Activated naive CD8-positive, alpha-beta T cell treated with anti-CD3 and anti-CD28 coated beads, Interleukin-2, amount 50 U/mL, for 16 hours (primary cell): ENCODE measurements around the gene FAM240B.

Experiments used
- DNase-seq: peaks from one replicate; pipeline ENCODE4 v3.0.0-alpha.2; 2020; ENCODE audit warnings: low read depth, low spot score

The FAM240B gene

DNA sequence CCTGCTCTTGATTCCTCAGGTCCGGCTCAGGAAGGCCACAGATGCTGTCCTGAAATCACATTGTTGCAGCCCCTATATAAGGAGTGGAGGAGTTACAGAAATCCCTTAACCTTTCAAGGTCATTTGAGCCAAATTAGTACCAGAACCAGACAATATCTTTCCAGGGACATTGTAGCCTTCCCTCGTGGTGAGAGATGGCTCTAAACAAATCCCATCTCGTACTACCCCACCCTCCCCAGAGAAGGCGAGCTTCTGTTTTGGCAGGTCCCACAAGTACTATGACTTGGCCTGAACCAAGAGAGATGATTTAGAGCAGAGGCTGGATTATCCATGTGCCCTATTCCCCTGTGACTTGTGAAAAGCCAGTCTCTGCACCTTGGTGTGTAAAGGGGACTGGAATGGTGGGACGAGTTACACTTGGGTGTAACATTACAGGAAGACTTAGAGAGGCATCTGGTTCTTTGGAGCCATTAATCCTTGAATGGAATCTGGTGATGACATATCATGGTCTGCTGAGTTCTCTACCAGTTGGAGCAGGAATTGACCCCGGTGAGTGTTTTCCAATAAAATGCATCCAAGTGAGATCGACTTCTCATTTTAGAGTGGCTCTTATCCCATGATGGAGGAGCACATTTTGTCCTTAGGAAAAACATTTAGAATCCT, at the start of gene FAM240B:
Gene FAM240B (minus strand): TSS at position 51 of the 663 bp plus-strand sequence. CDS start 16,134 bp downstream, outside the sequence.
- no peak for DNase-seq

DNA sequence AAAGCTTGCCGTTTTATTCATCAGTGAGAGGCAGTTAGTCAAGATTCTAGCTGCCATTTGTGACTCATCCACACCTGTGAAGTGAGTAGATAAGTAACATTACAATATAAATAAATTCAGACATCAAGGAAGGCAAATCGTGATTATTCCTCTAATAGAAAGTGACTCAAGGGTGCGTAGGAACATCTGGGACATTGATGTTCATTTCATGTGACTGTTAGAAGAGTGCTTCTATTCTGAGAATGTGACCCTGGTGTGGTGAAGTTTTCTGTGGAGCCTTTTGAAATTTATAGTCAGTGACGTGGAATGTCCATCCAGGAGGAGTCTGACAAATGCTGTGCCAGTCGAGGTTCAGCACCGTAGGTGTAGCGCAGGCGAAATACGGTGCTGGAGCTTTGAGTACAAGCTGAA, 48.4 kb upstream of the FAM240B start:
- no peak for DNase-seq

DNA sequence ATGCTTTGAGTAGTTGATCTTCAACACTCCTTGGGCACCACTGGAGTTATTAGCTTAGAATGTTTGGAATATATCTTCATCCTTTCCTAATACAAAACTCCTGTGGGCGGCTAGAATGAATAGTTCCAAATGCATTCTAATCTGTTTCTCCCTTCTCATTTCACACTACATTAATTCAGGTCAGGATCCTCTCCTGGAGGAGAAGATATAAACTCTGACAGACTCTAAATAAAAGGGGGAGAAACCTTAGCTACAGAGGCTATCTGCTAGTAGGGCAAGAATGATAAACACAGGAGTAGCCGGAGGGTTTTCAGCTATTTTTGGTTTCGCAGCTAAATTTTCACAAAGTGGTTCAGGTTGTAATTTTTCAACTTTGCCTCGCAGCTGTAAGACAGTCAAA, 45.2 kb upstream of the FAM240B start:
- no peak for DNase-seq

DNA sequence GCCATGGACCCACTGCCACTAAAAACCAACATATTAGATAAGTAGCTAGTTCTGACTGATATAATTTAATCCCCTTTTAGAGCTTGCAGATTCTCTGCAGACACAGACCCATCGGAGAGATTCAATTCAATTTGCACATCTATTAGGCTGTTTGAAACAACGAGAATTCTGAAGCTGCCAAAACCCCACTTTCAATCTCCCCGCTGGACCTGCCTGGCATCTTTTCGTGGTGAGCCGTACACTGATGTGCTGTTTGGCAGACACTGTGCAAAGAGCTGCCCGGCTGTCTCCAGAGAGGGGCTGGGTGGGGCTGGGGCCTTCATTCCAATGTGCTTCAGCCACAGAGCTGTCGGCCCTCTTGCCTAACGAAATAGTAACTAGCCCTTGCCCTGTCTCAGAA, 42.1 kb upstream of the FAM240B start:
- DNase-seq = no peak

DNA sequence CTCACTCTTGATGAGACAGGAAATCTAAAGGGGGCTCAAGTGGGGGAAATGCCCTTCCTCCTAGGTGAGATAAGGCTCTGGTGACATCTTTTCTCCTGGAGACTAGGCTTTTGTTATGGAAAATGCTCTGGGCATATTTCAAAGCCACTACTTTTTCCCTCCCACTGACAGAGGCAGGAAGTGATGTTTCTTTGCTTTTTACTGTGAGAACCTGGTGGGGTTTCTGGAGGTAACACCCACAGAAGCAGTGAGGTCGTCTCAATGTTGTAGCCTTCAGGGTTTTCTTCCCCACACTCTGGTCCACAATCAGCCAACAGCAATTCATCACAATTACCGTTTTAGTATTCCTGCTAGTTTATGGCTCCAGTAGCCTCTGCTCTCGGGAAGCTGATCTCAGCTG, 41.4 kb upstream of the FAM240B start:
- DNase-seq = no peak

DNA sequence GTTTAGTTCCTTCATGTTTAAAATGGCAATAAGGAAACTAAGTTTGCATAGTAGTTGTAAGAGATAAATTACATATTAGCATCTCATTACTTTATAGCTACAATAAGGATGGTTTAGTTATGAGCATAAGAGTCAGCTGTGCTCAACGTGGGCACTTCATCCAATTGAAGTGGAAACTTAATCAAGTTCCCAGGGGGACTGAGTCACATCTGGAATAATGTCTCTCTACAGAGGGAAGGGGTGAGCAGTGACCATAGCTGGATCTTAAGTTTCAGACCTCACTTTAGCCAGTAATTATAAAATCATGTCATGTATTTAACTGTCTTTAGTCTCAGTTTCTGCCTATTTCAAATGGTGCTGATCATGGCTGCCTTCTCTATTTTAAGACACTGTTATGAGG, 36.8 kb upstream of the FAM240B start:
- DNase-seq = no peak

DNA sequence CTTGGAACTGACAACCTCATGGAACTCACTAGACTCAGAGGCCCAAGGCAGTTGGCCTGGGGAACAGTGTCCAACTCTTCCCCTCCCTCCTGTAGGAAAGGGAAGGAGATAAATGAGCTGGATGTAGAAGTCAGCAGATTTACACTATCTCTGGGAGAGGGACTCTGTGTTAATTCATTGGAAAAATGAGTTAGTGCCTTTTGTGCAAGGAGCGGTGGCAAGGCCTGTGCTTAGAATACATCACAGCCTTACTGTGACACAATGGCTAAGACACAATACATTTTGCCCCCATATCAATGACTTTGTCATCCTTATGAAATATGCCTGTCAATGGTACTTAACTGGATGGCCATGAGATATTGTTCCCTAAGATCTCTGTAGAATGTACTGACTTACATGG, 28.0 kb upstream of the FAM240B start:
- DNase-seq = no peak

DNA sequence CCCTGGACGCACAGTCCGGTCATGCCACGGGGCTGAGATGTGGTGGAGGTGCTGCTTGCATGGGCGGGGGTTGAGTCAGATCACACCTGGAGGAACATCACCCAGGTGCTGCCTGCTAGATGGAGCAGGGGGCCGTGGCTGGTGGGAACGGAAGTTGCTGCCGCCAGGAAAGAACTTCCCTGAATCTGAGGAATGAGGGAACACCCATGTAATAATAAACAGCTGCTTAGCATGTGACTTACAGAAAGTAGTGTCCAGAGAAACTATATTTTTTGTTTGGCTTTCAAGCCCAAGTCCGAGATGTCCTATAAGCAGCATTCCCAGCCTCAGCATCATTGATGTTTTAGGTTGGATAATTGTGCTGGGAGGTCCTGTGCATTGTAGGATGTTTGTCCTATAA, 27.1 kb upstream of the FAM240B start:
- DNase-seq = no peak

DNA sequence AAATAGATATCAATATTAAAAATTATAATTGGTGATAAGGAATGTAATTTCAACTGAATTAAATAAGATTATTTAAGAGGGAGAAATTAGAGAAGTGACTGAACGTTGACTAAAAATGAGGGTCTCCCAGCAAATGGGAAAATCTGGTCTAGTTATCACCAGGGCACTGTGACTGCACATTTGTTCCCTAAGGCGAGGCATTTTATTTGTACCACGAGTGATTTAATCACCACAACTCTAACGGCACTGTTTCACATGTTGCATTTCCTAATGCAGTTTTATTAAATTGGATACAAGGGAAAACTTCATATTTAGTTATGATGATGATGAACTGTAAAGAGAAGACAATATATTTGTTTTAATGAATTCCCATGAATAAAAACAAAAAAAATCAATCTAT, 26.4 kb upstream of the FAM240B start:
- DNase-seq = no peak

DNA sequence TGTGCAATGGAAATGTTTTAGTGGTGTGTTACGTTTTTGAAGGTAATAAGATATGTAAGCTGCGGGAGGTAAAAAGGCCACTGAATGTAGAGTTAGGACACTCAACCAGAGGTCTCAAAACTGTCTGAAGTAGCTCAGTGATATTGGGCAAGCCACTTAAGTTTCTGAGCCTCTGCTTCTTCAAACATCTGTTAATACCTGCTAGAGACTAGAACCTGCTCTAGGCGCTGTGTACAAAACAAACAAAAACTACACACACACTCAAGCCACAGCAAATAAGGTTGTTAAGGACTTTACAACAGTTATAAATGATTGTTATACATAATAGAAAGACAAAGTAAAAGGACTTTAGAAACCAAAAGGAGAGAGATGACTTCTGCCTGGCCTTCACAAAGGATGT, 24.6 kb upstream of the FAM240B start:
- no peak for DNase-seq

DNA sequence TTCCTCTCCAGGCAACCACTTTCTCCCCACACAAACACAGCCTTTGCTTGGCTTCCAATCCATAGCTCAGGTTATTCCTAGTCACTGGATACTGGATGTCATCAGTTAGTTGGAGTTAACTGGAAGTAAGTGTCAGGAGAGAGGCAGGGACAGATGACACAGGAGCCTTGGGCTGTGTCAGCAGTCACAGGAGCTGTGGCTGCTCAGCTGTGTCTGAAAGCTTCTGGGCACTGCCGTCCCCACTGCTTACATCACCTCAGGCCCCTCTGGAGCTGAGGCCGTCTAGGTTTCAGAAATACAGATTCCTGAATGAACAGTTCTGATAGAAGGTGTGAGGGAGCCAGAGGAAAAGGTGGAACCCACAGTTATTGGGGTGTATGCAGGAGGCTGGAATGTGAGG, 17.3 kb upstream of the FAM240B start:
- no peak for DNase-seq

DNA sequence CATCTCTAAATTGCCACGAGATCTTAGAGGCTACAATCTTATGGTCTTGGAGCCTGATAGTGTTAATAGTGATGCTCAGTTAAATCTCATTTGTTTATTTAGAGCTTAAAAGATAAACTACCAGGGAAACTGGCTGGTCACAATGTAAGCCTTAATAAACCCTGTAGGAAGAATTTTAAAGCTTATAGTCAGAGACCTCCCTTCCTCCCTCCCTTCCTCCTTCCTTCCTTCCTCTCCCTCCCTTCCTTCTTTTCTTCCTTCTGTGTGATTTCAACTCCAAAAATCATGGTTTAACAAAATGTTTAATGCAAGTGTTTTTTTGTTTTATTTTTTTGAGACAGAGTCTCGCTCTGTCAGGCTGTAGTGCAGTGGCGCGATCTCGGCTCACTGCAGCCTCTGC, 14.9 kb upstream of the FAM240B start:
- DNase-seq = no peak

DNA sequence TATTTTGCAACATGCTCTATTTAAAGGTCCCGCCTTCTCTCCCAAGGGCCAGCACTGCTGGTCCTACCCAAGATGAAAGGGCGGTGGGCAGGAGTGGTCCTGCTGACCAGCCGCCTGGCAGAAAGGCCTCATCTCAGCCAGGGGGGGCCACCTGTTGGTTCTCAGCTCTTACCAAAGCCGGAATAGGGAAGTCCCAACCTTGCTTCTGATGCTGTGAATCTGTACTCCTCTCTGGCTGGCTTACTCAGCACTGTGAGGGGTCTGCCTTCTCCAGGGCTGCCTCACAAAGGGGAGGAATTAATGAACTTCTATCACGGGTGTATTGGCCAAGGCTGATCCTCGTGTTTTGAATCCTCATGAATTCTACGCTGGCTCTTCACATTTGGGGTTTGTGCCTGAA, 13.6 kb upstream of the FAM240B start:
- DNase-seq = no peak

DNA sequence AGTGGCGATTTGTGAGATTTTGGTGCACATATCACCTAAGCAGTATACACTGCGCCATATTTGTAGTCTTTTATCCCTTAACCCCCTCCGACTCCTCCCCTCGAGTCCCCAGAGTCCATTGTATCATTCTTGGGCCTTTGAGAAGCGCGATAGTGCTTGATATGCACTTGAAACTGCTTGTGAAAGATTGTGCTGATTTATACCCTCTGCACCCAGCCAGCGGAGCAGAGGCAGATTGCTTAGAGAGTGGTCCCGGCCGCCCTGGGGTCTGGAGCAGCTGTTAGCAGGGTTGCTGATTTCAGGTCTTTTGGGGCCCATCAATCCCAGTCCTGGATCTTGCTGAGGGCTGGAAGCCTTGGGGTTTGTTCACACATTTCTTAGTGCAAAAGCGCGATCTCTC, 13.0 kb upstream of the FAM240B start:
- no peak for DNase-seq

DNA sequence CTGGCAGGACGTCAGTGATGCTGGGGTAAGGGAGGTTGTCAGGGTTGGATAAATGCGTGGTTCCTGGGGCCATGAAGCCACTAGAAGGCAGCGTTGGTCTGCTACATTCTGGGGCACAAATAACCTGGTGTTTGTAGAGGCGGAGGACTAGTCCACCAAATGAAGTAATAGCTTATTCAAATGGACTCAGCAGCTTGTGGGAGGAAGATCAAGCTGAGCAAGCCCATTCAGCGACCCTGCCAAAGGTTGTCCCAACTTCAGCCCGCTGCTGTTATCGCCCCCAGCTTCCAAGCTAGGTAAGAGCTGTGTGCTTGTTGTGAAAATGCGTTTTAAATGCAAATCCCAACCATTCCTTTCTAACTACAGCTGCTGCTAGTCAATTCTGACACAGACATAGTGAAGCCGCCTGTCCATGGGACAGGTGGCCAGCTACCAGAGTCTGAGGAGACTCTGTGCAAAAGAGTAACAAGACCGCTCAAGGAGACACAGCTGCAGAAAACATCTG, 7.6 kb upstream of the FAM240B start:
- no peak for DNase-seq

DNA sequence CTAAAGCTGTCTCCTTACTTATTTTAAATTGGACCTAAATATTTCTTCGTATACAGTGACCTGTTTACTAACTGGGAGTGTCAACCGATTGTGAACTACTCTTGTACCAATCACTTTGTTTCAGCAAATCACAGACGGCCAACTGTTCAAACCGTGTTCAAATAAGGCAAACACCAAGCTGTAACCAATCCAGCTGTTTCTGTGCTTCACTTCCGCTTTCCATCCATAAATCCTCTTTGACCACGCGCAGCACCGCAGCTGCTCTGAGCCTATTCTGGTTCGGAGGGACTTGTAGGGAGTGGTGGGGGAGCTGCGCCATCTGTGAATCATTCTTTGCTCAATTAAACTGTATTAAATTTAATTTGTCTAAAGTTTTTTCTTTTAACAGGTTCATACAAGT, 4.8 kb upstream of the FAM240B start:
- DNase-seq = no peak

DNA sequence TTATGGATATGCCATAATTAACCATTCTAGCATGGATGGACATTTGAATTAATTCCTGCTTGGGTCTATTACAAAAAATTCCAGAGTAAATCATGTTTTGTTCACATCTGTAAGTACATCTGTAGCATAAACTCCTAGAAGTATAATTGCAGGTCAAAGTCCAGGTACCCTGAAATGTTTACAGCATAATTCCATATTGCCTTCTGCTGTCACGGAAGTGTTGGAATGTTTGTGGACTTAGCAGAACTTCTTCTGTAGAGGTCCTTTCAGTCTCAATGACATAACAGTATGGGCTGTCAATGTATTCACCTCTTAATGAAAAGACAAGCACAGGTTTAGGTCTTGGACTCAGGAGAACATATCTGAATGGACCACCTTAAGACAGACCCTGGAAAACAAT, 1.8 kb downstream of the FAM240B start:
- DNase-seq = no peak

DNA sequence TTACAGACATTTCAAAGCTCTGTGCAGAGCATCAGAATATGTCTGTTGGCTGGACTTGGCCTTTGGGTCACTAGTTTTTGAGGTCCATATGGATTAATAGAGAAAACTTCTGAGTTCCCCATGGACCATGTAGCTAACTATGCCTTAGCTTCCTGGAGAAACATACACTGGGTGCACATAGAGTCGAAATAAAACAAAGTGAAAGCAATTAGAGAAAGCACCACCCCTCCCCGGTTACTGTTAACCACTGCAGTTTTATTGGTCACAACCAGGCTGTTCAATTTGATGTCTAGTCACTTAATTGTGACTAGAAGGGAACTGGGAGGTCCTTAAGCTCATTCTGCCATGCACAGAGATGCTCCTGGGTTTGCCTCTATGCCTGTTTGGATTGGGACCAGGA, 4.2 kb downstream of the FAM240B start:
- DNase-seq = no peak

DNA sequence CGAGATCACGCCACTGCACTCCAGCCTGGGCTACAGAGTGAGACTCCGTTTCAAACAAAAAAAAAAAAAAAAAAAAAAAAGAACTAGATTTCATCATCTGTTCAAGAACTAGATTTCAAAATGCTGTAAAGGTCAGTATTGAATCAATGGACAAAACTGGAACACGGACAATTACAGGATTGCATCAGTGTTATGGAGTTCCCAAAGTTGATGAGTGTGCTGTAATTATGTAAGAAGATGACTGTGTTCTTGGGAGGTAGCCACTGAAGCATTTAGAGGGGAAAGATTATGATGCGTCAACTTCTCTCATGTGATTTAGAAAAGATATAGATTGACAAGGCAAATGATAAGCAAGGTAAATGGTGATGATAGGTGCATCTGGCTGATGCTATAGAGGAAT, 6.5 kb downstream of the FAM240B start:
- no peak for DNase-seq

DNA sequence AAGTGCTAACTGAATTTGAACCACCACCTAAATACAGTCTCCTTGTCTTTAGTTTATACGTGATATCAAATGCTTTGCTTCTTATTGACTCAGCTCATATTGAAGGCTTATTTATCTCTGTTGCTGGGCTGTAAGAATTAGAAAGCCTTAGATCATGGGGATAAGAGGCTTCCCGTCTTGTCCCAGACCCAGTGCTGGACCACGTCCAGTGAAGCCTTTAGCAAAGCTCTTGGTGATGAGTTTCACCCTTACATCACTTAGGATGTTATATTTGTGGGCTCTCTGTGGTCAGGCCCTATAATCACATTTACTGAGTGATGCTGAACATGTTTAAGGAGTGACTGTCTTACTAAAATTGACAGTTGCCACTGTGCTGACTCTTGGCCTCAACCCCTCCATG, 11.2 kb downstream of the FAM240B start:
- DNase-seq = no peak

DNA sequence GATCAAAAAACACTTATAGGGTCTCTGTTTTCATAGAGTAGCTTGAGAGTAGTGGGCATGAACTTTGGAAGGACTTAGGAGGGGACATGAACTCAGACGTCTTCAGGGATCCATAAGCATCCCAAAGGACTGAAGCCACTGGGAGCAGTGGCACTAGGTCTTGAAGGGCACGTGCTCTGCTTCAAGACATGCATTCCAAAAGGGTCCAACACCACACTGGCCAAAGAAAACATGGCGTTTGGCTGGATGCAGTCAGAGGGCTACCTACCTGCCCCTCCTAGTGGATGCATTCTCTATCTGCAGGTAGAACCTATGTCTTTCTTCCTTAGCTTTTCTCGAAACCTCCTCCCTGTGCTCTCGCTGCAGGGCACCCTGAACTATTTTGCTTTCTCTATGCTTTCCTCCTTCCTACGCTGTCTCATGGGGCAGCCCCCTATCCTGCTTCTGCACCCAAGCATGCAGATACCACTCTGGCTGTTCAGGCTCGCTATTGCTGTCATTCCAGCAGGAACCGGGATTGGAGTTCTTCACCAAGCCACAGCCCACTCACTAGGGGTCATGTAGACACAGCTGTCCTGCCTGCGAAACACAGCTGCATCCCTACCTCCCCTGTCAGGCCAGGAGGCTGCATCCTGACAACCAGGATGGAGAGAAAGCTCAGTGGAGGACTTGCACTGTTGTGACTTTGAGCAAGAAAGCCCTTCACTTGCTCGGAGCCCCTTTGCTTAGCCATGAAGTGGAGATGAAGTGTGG, 11.9 kb downstream of the FAM240B start:
- no peak for DNase-seq

DNA sequence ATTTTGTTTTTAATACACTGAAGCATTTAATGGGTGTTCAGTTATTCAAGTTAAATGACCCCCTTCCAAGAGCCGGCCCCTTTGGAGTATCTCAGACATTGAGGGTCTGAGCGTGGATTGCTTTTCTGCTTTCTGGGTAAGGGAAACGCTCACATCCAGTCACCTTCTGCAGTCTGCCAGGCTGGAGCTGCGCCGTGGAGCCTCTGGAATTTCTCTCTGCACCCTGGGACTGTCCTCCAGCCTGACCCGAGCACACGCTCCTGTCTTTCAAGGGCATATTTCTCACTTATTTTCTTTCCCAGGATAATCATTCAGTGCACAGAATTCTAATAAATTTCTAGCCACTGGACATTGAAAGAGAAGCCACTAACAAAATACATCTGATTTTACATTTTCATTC, 13.4 kb downstream of the FAM240B start:
- DNase-seq = no peak

DNA sequence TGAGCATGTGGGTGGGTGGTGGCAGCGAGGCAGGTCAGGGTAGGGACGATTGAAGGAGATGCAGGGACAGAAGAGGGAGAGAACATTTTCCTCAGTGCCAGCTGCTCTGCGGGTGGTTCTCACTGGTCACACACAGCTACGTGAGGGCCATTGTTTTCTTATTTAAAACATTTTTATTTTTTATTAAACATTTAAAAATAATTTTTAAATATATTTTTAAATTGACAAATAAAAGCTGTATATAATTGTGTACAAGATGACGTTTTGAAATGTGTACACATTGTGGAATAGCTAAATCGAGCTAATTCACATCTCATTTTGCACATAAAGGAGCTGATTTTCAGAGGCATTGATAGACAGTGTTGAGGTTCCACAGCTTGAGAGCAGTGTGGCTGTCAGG, 14.0 kb downstream of the FAM240B start:
- DNase-seq = no peak
